Ectodermal cell (in vitro differentiated cells): ENCODE results near the gene ERC1.

Experiments
- H3K27ac ChIP-seq: 2 replicates; pipeline ENCODE4 v1.7.0; 2013; ENCODE audit warnings: mild to moderate bottlenecking, low read depth, low read length; ENCODE audit not compliant: insufficient read depth, poor library complexity, severe bottlenecking
- H3K27me3 ChIP-seq: 2 replicates; pipeline ENCODE4 v1.7.0; 2013; ENCODE audit warnings: mild to moderate bottlenecking, low read length; ENCODE audit not compliant: insufficient read depth, control insufficient read depth, poor library complexity, severe bottlenecking
- H3K36me3 ChIP-seq: one replicate; pipeline ENCODE4 v1.7.0; 2013; ENCODE audit warnings: low read length; ENCODE audit not compliant: control insufficient read depth, insufficient read depth
- H3K4me1 ChIP-seq: one replicate; pipeline ENCODE4 v1.7.0; 2013; ENCODE audit warnings: low read length; ENCODE audit not compliant: control insufficient read depth, insufficient read depth
- H3K4me3 ChIP-seq: 2 replicates; pipeline ENCODE4 v1.7.0; 2013; ENCODE audit warnings: low read depth, low read length, control low read depth; ENCODE audit not compliant: insufficient read depth
- H3K9me3 ChIP-seq: 2 replicates; pipeline ENCODE4 v1.7.0; 2013; ENCODE audit warnings: mild to moderate bottlenecking, low read length, moderate library complexity; ENCODE audit not compliant: control insufficient read depth
- WGBS, 2 experiments: methylation state at CpG; one replicate each; pipeline ENCODE4 v1.1.7; 2013; ENCODE audit warnings: missing lambda C conversion rate in 2 of 2; 5-methylcytosine and 5-hydroxymethylcytosine counted together

ERC1 gene

DNA sequence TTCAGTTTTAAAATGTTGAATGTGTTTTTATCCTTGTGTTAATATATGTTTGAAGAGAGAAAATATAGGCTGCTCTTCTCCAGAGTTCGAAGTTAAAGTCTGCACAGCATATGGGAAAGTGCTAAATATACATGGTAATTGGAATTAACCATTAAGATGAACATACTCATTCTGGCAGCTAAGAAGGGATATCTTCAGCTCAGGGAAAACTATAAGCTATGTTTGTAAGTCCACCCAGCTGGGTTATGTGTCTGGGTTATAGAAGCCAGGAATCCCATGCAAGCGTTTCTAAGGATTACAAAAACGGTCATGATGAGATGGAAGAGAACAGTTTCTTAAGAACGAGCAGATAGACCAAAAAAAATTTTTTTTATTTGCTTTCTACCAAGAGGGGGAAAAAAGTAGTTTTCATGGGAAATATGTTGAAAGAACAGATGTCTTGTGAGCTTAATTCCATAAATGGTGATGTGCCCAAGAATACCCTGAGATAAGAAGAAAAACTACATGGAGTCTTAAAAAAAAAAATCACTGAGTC, 404.5 kb downstream of the ERC1 start:
- Histone ChIP-seq H3K27me3 (no peaks in the 10 kb centered on the region), H3K9me3 (peaks cover 9% of the 10 kb centered on the region), H3K4me1 (no peaks in the 10 kb centered on the region), H3K36me3 (peaks cover 2% of the 10 kb centered on the region), H3K4me3 (no peak overlapping the region), H3K27ac (no peak overlapping the region)
- 91 to 93% methylated on average over 3 to 4 of the region's 4 CpGs for WGBS, 2 experiments

DNA sequence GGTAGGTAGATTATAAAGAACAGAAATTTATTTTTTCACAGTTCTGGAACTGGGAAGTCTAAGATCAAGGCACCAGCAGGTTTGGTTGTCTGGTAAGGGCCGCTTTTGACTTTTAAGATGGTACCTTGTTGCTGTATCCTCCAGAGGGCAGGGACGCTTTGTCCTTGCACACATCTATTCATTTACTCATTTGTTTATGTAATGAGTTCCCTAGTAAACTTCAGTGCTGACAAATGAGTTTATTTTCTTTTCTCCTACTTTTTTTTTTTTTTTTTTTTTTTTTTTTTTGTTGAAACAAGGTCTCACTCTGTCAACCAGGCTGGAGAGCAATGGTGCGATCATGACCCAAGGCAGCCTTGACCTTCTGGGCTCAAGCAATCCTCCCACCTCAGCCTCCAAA, 407.6 kb downstream of the ERC1 start:
- Histone ChIP-seq H3K36me3 (no peaks in the 10 kb centered on the region), H3K27ac (no peak overlapping the region)
- 94 to 96% methylated on average over 2 to 3 of the region's 3 CpGs for WGBS, 2 experiments

DNA sequence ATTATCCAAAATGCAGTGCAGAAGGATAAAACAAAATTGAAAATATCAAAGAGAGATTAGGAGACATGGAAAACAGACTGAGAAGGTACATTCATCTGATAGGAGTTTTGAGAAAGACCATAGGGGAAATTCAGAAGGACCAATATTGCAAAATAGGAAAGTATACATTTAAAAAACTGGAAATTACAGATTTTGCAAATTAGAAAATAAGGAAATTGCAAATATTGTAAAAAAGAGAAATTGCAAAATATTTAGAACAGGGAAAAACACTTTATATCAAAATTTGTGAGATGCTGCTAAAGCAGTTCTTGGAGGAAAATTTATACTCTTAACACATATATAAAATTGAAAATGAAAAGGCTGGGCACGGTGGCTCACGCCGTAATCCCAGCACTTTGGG, 410.9 kb downstream of the ERC1 start:
- H3K27me3 ChIP-seq = no peaks in the 10 kb centered on the region
- no peaks in the 10 kb centered on the region for H3K36me3 ChIP-seq
- no peaks in the 10 kb centered on the region for H3K4me1 ChIP-seq
- WGBS, 2 experiments = 90 to 93% methylated on average over 3 of the region's 3 CpGs
- H3K27ac ChIP-seq = no peak overlapping the region
- no peak overlapping the region for H3K4me3 ChIP-seq
- H3K9me3 ChIP-seq = no peaks in the 10 kb centered on the region

More for the DNA sequence above, 407.6 kb downstream of the ERC1 start:
- no peaks in the 10 kb centered on the region for H3K4me1 ChIP-seq
- H3K27me3 ChIP-seq = no peaks in the 10 kb centered on the region
- H3K9me3 ChIP-seq = no peaks in the 10 kb centered on the region
- H3K4me3 ChIP-seq = no peak overlapping the region

DNA sequence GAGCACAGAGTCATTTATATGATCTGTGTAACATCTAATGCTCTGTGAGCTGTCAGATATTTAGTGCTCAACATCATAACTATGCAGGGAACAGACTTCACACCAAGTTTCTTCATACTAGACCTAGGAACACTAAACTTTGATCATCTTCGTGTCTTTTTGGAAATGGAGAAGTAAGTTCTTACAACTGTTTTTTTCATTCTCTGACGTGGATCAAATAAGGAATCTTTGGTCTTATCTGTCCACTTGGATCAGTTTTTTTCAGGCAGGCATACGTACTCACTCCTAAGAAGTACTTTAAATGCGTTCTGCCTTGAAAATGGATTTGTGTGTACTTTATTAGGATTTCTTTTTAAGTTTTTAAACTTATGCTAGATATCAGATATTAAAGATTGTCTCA, 412.4 kb downstream of the ERC1 start:
- Histone ChIP-seq H3K36me3 (no peaks in the 10 kb centered on the region), H3K4me1 (no peaks in the 10 kb centered on the region), H3K9me3 (no peaks in the 10 kb centered on the region), H3K4me3 (no peak overlapping the region), H3K27me3 (no peaks in the 10 kb centered on the region), H3K27ac (no peak overlapping the region)
- WGBS, 2 experiments = 97% methylated on average over 4 of the region's 4 CpGs

DNA sequence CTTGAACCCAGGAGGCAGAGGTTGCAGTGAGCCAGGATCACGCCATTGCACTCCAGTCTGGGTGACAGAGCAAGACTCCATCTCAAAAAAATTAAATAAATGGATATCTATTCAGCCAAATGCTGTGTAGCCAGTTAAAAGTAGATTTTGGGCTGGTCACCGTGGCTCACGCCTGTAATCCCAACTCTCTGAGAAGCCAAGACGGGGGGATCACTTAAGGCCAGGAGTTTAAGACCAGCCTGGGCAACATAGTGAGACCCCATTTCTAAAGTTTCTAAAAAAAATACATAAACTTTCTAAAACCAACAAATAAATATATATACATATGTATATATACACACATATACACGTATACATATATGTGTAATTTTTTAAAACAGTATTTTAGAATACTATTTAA, 414.6 kb downstream of the ERC1 start:
- H3K9me3 ChIP-seq = no peaks in the 10 kb centered on the region
- WGBS, 2 experiments = 86 to 98% methylated on average over 4 of the region's 5 CpGs
- no peak overlapping the region for H3K4me3 ChIP-seq
- no peaks in the 10 kb centered on the region for H3K36me3 ChIP-seq
- H3K4me1 ChIP-seq = no peaks in the 10 kb centered on the region
- H3K27me3 ChIP-seq = no peaks in the 10 kb centered on the region
- no peak overlapping the region for H3K27ac ChIP-seq

DNA sequence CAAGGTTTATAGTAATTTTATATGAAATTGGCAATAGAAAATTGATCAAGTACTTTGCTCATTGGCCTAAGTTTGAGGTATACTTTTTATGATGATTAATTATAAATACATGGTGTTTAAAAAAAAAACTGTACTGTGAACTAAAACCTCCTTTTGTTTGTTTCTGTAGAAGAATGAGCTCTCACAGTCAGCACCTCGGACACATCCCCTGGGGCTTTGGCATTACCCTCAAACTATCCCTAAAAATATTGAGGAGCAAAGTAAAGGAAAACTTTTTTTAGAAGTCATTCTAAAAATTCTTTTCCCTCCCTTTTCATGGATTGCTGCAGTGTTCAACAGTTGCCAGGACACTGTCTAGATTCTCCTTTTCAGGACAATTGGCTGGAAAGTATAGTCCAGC, 419.8 kb downstream of the ERC1 start:
- Histone ChIP-seq H3K4me3 (no peak overlapping the region), H3K9me3 (no peaks in the 10 kb centered on the region), H3K27me3 (no peaks in the 10 kb centered on the region), H3K36me3 (no peaks in the 10 kb centered on the region), H3K27ac (no peak overlapping the region), H3K4me1 (no peaks in the 10 kb centered on the region)
- WGBS, 2 experiments = 92 to 100% methylated on average over 1 of the region's 1 CpG

DNA sequence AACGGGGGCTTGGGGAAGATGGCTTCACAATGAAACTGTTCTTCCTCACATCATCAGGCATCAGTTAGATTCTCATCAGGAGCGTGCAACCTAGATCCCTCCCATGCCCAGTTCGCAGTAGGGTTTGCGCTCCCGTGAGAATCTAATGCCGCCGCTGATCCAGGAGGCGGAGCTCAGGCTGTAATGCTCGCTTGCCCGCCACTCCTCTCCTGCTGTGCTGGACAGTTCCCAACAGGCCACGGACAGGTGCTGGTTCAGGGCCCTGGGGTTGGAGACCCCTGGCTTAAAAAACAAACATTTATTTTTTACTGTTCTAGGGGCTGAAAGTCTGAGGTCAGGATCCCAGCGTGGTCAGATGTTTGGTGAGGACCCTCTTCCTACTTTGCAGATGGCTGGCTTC, 422.9 kb downstream of the ERC1 start:
- Histone ChIP-seq H3K4me3 (no peak overlapping the region), H3K4me1 (no peaks in the 10 kb centered on the region)
- WGBS, 2 experiments = 93 to 94% methylated on average over 12 of the region's 12 CpGs

DNA sequence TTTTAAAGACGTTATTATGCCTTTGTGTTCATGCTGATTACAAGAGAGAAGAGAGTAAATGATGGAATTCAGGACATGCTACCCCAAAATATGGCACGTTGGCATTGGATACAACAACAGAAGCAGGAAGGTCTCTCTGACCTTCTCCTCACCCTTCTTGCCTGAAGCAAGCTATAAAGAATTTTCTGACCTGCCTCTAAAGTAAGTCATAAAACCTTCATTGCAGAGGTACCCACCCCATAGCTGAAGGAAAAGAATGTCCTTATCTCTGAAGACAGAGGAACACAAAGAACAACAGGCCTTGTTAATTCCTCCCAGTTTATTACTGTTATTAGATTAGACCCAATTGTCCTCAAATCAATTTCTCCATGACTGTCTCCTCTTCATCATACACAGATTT, 427.1 kb downstream of the ERC1 start:
- 90 to 96% methylated on average over 2 of the region's 2 CpGs for WGBS, 2 experiments
- no peaks in the 10 kb centered on the region for H3K27me3 ChIP-seq
- H3K27ac ChIP-seq = no peak overlapping the region
- H3K36me3 ChIP-seq = no peaks in the 10 kb centered on the region
- no peak overlapping the region for H3K4me3 ChIP-seq
- H3K4me1 ChIP-seq = no peaks in the 10 kb centered on the region
- no peaks in the 10 kb centered on the region for H3K9me3 ChIP-seq

More for the DNA sequence above, 422.9 kb downstream of the ERC1 start:
- H3K27me3 ChIP-seq = no peaks in the 10 kb centered on the region
- H3K9me3 ChIP-seq = no peaks in the 10 kb centered on the region
- H3K27ac ChIP-seq = no peak overlapping the region
- H3K36me3 ChIP-seq = no peaks in the 10 kb centered on the region

DNA sequence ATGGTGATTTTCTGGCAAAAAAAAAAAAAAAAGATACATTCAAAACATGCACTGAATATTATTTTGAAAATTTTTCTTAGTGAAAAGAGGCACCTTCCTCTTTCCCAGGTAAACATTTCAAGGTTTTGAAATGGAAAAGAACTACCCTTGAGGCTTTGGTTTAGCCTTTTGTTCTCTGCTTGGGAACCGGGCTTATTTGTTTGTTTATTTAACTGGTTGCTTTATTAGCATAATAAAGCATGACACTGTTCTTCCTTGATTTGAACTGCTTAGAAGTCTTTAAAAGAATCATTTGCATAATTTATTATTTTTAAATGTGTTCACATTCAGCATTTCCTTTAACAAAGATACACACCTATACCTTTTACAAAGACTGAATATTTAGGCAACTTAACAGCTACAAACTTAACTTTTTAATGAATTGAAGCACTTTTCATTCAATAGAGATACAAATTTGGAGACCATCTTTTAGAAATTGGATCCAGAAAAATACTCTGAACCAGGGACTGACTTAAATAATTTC, 428.9 kb downstream of the ERC1 start:
- Histone ChIP-seq H3K9me3 (no peaks in the 10 kb centered on the region), H3K4me3 (no peak overlapping the region), H3K27me3 (no peaks in the 10 kb centered on the region), H3K27ac (no peak overlapping the region), H3K4me1 (no peaks in the 10 kb centered on the region), H3K36me3 (no peaks in the 10 kb centered on the region)
- 17% methylated on average over 1 of the region's 1 CpG; no CpG with 5 or more reads in 1 of the 2 experiments for WGBS, 2 experiments

DNA sequence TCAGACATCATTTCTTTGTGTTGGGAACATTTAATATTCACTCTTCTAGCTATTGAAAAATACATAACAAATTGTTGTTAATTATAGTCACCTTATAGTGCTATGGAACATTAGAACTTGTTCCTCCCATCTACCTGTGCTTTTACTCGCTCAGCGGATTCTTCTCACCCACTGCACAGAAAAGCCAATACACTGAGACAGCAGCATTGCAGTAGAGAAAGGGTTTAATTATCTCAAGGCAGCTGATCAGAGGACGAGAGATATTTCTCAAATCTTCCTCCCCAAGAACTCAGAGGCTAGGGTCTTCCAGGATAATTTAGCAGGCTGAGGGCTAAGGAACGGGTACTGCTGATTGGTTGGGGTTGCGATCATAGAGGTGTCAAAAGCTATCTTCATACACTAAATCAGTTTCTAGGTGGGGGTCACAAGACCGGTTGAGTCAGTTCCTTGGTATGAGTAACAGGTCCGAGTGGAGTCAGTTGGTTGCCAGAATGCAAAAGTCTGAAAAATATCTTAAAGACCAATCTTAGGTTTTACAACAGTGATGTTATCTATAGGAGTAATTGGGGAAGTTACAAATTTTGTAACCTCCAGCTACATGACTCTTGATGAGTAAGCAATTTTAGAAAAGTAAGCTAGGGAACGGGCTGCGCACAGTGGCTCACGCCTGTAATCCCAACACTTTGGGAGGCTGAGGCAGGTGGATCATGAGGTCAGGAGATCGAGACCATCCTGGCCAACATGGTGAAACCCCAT, 430.2 kb downstream of the ERC1 start:
- 92 to 96% methylated on average over 10 of the region's 11 CpGs for WGBS, 2 experiments
- no peaks in the 10 kb centered on the region for H3K4me1 ChIP-seq
- H3K4me3 ChIP-seq = no peak overlapping the region
- no peaks in the 10 kb centered on the region for H3K27me3 ChIP-seq
- no peak overlapping the region for H3K27ac ChIP-seq
- H3K36me3 ChIP-seq = no peaks in the 10 kb centered on the region
- no peaks in the 10 kb centered on the region for H3K9me3 ChIP-seq
